ENCODE data around the gene DPYSL5.

DPYSL5 gene

GRCh38 chr2:26970244-26970927 lies 122.5 kb downstream of the DPYSL5 start, which contains the start of gene MAPRE3:
TSS of gene MAPRE3 (plus strand) at chr2:26970637. CDS start at chr2:27022219, 51,582 bp downstream.
- peak; percentile 78 for DNase-seq

- peak; percentile 36 for DNase-seq
These were observed 123.1 kb downstream of the DPYSL5 start for GRCh38 chr2:26970928-26971627.

DNA sequence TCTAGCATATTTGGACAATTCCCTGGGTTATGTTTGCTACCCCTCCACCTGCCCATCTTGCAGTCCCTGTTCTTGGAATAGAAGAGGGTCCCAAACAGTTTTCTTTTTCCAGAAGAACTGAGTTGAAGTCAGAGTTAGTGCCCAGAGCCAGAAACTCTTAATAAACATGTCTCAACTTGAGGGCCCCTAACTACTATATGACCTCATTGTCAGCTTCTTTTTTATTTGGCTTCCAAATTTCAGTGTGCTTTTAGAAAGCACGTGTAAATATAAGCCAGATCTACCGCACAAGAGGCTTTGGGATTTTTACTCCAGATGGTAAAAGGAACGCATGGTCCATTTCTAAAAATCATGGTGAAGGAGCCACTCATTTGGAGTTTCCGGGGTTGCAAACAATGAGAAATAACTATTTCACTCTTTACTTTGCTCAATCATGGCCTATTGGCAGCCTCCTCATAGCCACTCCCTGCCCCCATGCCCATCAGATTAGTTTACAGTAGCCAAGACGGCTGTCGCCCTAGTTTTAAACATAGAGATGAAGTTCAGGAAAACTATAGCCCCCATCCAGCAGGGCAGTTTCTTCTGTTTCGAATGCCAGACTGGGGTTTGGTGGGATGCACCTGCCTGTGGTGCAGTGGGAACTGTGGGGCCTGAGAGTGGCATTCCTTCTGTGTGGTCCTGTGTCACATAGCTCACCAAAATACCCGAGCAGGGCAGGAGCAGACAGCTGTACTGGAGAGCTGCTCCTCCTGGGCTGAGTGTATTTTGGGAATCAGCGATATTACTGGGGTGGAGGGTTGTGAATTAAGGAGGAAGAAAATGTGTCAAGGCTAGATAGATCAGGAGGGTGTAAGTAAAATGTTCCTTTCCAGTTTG lies 124.2 kb downstream of the DPYSL5 start:
- DNase-seq: no peak

DNA sequence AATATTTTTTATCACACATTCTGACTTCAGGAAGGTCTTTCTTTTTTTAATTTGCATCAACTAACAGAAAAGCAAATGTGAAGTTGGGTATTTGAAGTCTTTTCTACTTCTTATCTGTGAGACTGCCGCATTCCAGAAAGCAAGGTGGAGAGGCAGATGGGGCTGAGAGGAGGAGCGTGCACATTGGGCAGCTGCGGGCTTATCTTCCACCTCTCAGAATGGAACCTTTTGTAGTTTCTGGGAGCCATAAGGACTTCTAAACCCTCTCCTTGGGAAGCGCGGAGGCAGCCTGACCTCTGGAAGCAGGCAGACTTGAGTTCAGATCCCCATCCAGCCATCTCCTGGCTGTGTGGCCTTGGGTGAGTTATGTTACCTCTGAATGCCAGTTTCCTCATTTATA lies 126.4 kb downstream of the DPYSL5 start:
- peak; percentile 38 for DNase-seq

DNA sequence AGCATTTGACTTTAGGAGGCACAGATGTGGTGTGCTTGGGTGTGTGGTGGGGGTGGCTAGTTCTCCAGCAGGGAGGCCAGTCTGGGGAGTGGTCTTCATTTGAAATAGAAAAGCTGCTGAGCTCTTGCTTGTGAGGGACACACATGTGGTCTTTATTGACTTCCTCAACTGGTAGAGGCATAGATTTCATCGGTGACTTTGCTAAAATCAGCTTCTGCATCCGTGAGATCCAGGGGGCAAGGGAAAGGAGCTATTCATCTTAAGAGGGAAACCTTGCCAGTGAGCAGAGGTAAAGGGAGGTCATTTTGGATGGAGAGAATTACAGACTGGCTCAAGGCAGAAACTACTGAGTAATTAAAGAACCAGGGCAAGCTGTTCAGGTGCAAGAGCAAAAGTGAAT lies 127.2 kb downstream of the DPYSL5 start:
- peak; percentile 46 for DNase-seq

DNA sequence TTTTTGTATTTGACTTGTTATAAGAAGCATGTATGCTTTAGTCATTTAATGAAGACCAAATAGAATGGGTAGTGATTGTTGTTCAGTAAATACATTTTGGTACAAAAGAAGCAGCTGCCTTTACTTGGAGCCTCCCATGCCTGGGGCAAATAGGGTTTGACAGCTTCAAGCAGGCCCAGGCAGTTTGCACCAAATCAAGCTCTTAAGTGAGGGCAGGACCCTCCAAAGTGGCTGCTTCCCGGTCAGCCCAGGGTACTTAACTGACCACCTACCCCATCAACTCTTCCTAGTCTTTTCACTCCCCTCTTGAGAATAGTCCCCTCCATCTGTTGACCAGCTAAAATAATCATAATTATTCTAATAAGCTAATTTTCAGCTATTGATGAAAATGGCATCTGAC lies 127.7 kb downstream of the DPYSL5 start:
- no peak for DNase-seq

- DNase-seq: no peak
These were observed 128.3 kb downstream of the DPYSL5 start for GRCh38 chr2:26976237-26976636.

GRCh38 chr2:26977012-26977411 lies 129.1 kb downstream of the DPYSL5 start:
- DNase-seq: no peak

- DNase-seq: peak; percentile 66
These were observed 130.2 kb downstream of the DPYSL5 start for GRCh38 chr2:26978061-26978596.

DNA sequence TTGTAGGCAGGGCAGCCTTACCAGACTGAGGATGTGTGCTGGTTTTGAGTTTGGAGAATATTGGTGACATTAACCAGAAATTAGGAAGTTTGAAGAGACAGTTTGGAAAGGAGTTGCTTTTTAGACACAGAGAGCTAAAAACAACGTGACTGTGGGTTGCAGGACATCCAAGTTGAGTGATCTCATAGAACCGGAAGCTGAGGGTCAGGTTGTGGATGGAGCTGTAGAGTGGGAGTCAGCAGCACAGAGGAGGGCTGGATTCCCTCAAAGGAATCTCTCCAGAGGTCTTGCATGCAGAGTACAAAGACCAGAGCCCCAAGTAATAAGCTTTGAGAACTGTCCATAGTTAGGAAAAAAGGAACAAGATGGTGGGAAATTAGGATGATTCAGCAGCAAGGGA lies 131.8 kb downstream of the DPYSL5 start:
- DNase-seq: no peak

GRCh38 chr2:26980971-26981370 lies 133.0 kb downstream of the DPYSL5 start:
- DNase-seq: no peak

DNA sequence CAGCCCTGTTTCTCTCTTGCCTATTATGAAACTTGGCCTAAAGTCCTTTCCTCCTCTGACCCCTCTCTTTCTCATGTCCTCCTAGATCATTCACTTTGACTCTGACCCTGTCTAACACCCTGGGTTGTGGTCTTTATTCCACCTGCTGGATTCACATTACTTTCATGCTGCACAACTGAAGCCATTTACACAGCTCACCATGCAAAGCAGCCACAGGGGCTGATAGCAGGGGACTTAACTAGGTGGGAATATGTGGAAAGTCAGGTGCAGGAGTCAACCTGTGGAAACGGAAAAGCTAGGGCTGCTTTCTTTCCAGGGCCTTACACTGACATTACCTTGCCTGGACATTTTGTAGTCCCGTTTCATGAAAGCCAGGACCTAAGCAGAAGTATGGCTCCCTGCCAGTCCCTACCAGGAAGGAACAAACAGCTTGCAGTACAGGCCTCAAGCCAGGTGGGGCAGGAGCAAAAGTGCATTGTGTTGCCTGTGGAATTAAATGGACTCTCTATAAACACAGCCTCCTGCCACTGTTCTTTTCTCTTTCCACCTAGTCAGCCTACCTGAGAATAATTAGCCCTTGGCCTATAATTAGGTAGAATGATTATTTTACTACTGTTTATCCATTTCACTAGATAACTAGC lies 134.3 kb downstream of the DPYSL5 start:
- peak; percentile 83 for DNase-seq

- DNase-seq: no peak
These were observed 135.8 kb downstream of the DPYSL5 start for GRCh38 chr2:26983746-26984145.

DNA sequence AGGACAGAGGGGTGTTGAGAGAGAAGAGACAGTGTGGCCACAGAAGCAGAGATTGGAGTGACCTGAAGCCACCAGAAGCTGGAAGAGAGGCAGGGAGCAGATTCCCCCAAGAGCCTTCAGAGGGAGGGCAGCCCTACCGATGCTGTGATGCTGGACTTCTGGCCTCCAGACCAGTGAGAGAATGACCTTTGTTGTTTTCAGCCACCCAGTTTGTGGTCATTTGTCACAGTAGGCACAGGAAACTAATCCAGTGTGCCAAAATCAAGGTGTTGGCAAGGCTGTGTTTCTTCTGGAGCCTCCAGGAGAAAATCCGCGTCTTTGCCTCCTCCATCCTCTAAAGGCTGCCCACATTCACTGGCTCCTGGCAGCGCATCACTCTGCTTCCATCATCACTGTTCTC lies 137.9 kb downstream of the DPYSL5 start:
- DNase-seq: no peak

DNA sequence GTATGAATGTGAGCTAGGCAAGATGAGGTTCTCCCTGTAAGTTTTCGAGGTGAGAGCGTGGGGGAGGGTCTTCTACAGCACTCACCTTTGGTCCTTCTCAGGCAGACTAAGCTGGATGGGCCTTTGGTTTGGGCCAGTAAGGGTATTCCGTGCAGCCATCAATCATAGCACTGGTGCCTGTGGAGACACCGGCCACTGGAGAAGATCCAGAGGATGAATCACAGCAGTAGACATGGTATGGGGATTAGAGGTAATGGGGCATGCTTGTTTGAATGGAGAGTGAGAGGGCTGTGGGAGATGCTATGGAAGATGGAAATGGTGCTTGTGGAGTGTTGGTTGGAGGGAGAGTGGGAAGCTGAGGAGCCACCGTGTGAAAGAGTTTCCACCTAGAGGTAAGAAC lies 138.6 kb downstream of the DPYSL5 start:
- no peak for DNase-seq

- DNase-seq: no peak
These were observed 140.3 kb downstream of the DPYSL5 start for GRCh38 chr2:26988058-26988860.

DNA sequence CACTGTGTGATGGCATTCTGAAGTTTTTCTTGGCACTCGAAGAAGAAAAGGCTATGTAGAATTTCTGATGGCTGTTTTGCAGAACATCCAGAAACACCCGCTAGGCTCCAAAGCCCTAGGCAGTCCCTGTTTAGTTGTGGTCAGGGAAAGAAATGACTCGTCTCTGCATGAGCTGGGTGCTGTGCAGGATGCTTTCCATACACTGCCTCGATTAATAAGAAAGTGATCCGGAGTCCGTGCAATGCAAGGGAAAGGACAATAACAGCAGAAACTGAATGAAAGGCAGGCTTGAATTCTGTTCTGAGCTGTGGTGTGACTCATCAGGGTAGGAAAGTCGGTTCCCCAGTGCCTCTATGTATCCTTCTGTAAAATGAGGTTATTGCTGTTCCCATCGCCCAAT lies 141.2 kb downstream of the DPYSL5 start:
- DNase-seq: no peak

- no peak for DNase-seq
These were observed 143.8 kb downstream of the DPYSL5 start for GRCh38 chr2:26991717-26992116.

DNA sequence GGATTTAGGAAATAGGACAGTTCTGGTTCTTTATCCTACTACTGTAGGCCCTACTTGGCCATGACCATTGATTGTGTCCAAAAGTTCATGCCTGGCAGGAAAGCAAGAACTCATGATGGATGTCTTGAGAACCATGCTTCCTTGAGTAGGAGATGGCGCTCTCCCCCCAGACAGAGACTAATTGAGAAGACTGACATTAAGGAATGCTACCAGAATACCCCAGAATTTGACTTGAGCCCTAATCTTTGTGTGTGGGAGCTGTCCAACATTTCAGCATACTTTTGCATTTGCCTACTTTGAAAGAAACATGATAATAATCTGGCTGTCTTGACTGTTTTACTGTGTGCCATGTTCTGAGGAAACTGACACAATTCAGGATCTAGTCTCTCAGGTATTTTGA lies 145.8 kb downstream of the DPYSL5 start:
- DNase-seq: peak; percentile 66

DNA sequence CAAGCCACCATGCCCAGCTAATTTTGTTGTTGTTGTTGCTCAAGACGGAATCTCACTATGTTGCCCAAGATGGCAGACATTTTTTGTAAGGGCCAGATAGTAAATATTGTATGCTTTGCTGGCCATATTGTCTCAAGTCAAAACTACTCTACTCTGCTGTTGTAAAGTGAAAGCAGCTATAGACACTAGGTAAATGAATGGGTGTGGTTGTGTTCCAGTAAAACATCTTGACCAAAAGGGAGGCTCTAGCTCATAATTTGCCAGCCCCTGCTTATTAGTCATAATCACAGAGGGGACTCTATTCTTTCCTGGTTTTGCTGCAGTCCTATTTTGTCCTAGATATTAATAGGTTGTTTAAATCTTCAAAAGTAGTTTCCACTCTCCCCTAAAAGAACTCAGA lies 147.1 kb downstream of the DPYSL5 start:
- no peak for DNase-seq

GRCh38 chr2:26997394-26997793 lies 149.5 kb downstream of the DPYSL5 start:
- DNase-seq: no peak

DNA sequence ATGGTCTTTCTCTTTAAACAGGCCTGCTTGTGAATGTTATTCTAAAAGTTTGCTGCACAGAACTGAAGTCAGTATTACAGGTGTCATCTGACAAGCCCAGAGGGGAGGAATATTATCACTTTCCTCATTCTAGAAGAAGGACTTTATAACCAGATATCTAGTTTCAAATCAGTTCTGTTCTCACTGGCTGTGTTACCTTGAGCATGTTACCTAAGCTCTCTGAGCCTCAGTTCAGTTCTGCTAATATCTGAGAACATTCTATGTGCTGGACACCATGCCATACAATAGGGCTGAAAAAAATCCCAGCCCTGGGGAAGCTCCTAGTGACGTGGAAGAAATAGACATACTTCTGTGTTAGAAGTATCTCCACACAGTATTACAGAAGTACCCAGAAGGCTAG lies 150.4 kb downstream of the DPYSL5 start:
- no peak for DNase-seq

All from hematopoietic multipotent progenitor cell treated with erythropoietin and hydrocortisone succinate and interleukin-3 and kit ligand, for 4 days (in vitro differentiated cells).